GM12891 (cell line): Measurements from ENCODE around the gene LHX4.

ENCODE experiments used
- POLR2A ChIP-seq: IDR thresholded peaks from 2 replicates; pipeline ENCODE4 v1.6.1; 2011; ENCODE audit warnings: low read depth, low read length, control low read depth
- SPI1 ChIP-seq: IDR thresholded peaks from 2 replicates; pipeline ENCODE4 v1.6.1; 2011; ENCODE audit warnings: low read depth, low read length, control low read depth
- TAF1 ChIP-seq: IDR thresholded peaks from 2 replicates; pipeline ENCODE4 v1.6.1; 2011; ENCODE audit warnings: low read depth, low read length, control low read depth

- TF ChIP-seq POLR2A = no peak
- TF ChIP-seq TAF1 = no peak
- TF ChIP-seq SPI1 = no peak
Measured at GRCh38 chr1:180247061-180247460, 17.0 kb downstream of the LHX4 start.
